Transverse colon (tissue), 4 donors: ENCODE results near the gene LGALS1. TPM values are rescaled to one million over a fixed set of nuclear protein-coding genes. Genes with fewer than 3 reads are reported as not detected.

ENCODE experiments used
- DNase-seq: peaks from one replicate; pipeline ENCODE4 v3.0.0-alpha.2; 2019
- H3K27ac ChIP-seq, 4 donors: fragments of 200-600 bp; sonication (generic); 2 replicates each; pipeline ENCODE4 v1.5.1; 2016 to 2018; ENCODE audit warnings: inconsistent platforms in 4 of 4
- H3K27me3 ChIP-seq: fragments of 200-600 bp; sonication (generic); 2 replicates; pipeline ENCODE4 v1.5.1; 2017; ENCODE audit warnings: inconsistent platforms
- H3K36me3 ChIP-seq, 4 donors: fragments of 200-600 bp; sonication (generic); 2 replicates each; pipeline ENCODE4 v1.5.1; 2017 to 2019; ENCODE audit warnings: inconsistent platforms in 4 of 4
- H3K4me1 ChIP-seq, 4 donors: fragments of 200-600 bp; sonication (generic); 2 replicates each; pipeline ENCODE4 v1.5.1; 2017 to 2020; ENCODE audit warnings: inconsistent platforms in 4 of 4
- H3K4me3 ChIP-seq, 4 donors: fragments of 200-600 bp; sonication (generic); 1 replicate in 1 of 4; 2 replicates in 3 of 4; pipeline versions ENCODE4 v1.5.1 to v1.6.1; 2017 to 2019; ENCODE audit warnings: inconsistent platforms in 4 of 4
- H3K9me3 ChIP-seq, 2 donors: fragments of 200-600 bp; sonication (generic); 2 replicates each; pipeline ENCODE4 v1.5.1; 2017 to 2019; ENCODE audit warnings: inconsistent platforms in 2 of 2
- EP300 ChIP-seq: sonication (generic); formaldehyde crosslinking; IDR thresholded peaks from one replicate; pipeline ENCODE4 v1.6.1; 2017; ENCODE audit warnings: antibody characterized with exemption, low read depth
- POLR2A ChIP-seq: fragments of 450-650 bp; IDR thresholded peaks from one replicate; pipeline ENCODE4 v1.6.1; 2016; ENCODE audit warnings: antibody characterized with exemption, mild to moderate bottlenecking, moderate library complexity
- POLR2AphosphoS5 ChIP-seq, 3 donors: sonication (generic); formaldehyde crosslinking; IDR thresholded peaks; one replicate each; pipeline ENCODE4 v1.6.1; 2016; ENCODE audit warnings: antibody characterized with exemption in 3 of 3
- WGBS, 2 donors: methylation state at CpG; one replicate each; pipeline ENCODE4 v1.1.5; 2018; ENCODE audit warnings: low coverage in 1 of 2; 5-methylcytosine and 5-hydroxymethylcytosine counted together
- in situ Hi-C, 4 donors: fragments of 200-750 bp; cut with MboI; loops; one replicate each; pipeline versions ENCODE4 v1.15.0 to v1.15.1; 2017; ENCODE audit warnings: low sequenced_read_pairs in 3 of 4, low pct_ligation_motif_present in 1 of 4, low pct_unique_long_range_greater_than_20kb in 1 of 4
- intact Hi-C: fragments of 100-400 bp; cut with DNase I; formaldehyde crosslinking; loops from one replicate; pipeline ENCODE4 v1.15.1; 2023; ENCODE audit warnings: low total_unique reads
- total RNA-seq, 4 donors: library from RNA; depleted of rRNA; stranded (reverse); fragments of >200 nt; gene quantifications; one replicate each; pipeline ENCODE4 v1.1.0, GENCODE V29; 2016
- TF ChIP-seq, protein P1 (sequence below), 5 experiments: fragments of 200-600 bp in 3 of 5; fragments of 450-650 bp in 2 of 5; sonication (generic) in 3 of 5; IDR thresholded peaks; 1 replicate in 2 of 5; 2 replicates in 3 of 5; pipeline ENCODE4 v1.5.1; 2016 to 2017; ENCODE audit warnings: antibody characterized with exemption in 5 of 5, inconsistent platforms in 3 of 5, mild to moderate bottlenecking in 2 of 5, moderate library complexity in 1 of 5

The LGALS1 gene
- total RNA-seq, 4 donors from 2014 or later, result 196 to 558 (median 224) TPM

DNA sequence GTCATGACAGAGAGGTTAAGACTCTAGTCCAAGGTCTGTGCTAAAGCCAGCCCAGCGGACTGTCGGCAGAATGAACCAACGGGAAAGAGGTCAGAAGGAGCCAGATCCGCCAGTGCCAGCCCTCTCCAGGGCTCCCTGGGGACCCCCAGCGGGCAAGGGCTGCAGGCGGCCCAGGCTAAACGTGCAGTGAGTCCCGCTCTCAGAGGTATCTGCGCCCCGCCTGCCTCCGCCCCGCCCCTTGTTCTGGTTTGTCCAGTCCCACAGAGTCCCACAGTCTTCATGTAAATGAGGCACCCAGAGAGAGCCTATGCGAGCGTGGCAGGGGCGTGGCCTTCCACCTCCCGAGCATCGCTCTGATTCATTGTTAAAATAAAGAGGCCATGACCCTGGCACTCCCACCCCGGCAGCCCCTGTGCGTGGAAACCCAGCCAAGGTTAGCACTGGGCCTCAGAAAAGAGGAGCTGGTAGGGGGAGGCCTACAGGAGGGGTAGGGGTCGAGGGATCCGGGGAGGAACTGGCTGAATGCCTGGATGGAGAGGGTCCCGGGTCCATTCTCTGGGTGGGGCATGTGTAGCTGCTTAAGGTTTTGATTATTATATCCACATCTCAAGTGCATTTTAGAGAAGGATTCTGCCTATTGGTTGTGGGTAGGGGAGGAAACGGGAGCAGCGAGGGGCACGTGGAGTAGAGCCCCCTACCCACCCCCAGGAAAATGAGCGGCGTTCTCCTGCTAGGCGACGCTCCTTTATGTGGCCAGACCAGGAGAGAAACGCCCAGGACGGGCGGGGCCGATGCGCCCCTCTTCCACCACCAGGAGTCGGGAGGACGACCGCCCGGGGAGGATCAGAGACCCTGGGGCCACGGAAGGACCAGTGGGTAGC is 21.5 kb downstream of the LGALS1 start, which contains the start of gene TRIOBP:
TSS of gene TRIOBP (plus strand) at position 392 of the 881 bp plus-strand sequence. CDS start 4,318 bp downstream, outside the sequence.
- Histone ChIP-seq H3K36me3 (peaks cover 0 to 10% (median under 1%) of the 10 kb centered on the region in 4 donors), H3K27me3 (no peaks in the 10 kb centered on the region), H3K4me1 (peaks cover 0 to 22% (median 13%) of the 10 kb centered on the region in 4 donors), H3K9me3 (no peaks in the 10 kb centered on the region), H3K27ac (peak within 1 kb of the TSS; percentile 18 to 63 (median 42)), H3K4me3 (peak within 1 kb of the TSS in 1 of 4 donors; percentile 24)
- in situ Hi-C loops, result loop anchor here in 1 of 4 donors (25.0 kb wide), 1 partner anchor 90 kb away; no protein-coding TSS in a partner anchor
- DNase-seq, result peak; percentile 95
- intact Hi-C loops, result no loop called here
- WGBS, 2 donors, result 10 to 26% methylated on average over 2 to 36 of the region's 39 CpGs
- TF ChIP-seq POLR2AphosphoS5 (IDR thresholded peaks at IDR 0.05) (peak in 1 of 3 donors; percentile 57), EP300 (no peak), POLR2A (no peak)
- TF ChIP-seq, protein P1, sequence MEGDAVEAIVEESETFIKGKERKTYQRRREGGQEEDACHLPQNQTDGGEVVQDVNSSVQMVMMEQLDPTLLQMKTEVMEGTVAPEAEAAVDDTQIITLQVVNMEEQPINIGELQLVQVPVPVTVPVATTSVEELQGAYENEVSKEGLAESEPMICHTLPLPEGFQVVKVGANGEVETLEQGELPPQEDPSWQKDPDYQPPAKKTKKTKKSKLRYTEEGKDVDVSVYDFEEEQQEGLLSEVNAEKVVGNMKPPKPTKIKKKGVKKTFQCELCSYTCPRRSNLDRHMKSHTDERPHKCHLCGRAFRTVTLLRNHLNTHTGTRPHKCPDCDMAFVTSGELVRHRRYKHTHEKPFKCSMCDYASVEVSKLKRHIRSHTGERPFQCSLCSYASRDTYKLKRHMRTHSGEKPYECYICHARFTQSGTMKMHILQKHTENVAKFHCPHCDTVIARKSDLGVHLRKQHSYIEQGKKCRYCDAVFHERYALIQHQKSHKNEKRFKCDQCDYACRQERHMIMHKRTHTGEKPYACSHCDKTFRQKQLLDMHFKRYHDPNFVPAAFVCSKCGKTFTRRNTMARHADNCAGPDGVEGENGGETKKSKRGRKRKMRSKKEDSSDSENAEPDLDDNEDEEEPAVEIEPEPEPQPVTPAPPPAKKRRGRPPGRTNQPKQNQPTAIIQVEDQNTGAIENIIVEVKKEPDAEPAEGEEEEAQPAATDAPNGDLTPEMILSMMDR (IDR thresholded peaks at IDR 0.05), result peak; percentile 42 to 74 (median 48)

- H3K4me3 ChIP-seq, result no peak overlapping the region
Measured at GRCh38 chr22:37697538-37697835, 22.1 kb downstream of the LGALS1 start.

GRCh38 chr22:37701141-37701786 is 25.8 kb downstream of the LGALS1 start:
- in situ Hi-C loops, result no loop called here
- TF ChIP-seq EP300 (no peak), POLR2A (no peak), POLR2AphosphoS5 (IDR thresholded peaks at IDR 0.05) (no peak)
- TF ChIP-seq, protein P1 (IDR thresholded peaks at IDR 0.05), result no peak
- Histone ChIP-seq H3K4me3 (no peak overlapping the region), H3K27ac (no peak overlapping the region), H3K36me3 (no peaks in the 10 kb centered on the region), H3K27me3 (no peaks in the 10 kb centered on the region), H3K4me1 (peaks cover 0 to 13% (median 6%) of the 10 kb centered on the region in 4 donors), H3K9me3 (no peaks in the 10 kb centered on the region)
- DNase-seq, result no peak
- intact Hi-C loops, result no loop called here
- WGBS, 2 donors, result 63 to 69% methylated on average over 6 to 8 of the region's 8 CpGs

More at GRCh38 chr22:37697538-37697835, 22.1 kb downstream of the LGALS1 start:
- in situ Hi-C loops, result loop anchor here in 1 of 4 donors (25.0 kb wide), 1 partner anchor 90 kb away; no protein-coding TSS in a partner anchor
- H3K4me1 ChIP-seq, result peaks cover 0 to 22% (median 13%) of the 10 kb centered on the region in 4 donors
- 68% methylated on average over 3 of the region's 3 CpGs; no CpG with 5 or more reads in 1 of the 2 donors for WGBS, 2 donors
- H3K9me3 ChIP-seq, result no peaks in the 10 kb centered on the region
- peaks cover 0 to 4% (median 0%) of the 10 kb centered on the region in 4 donors for H3K36me3 ChIP-seq
- no peak for DNase-seq
- H3K27ac ChIP-seq, result peak overlapping the region in 1 of 4 donors; percentile 17
- TF ChIP-seq, protein P1 (IDR thresholded peaks at IDR 0.05), result no peak
- TF ChIP-seq EP300, result no peak
- no peak for TF ChIP-seq POLR2A
- TF ChIP-seq POLR2AphosphoS5 (IDR thresholded peaks at IDR 0.05), result no peak
- no peaks in the 10 kb centered on the region for H3K27me3 ChIP-seq
- intact Hi-C loops, result no loop called here

- H3K4me3 ChIP-seq, result no peak overlapping the region
- in situ Hi-C loops (no loop called here), intact Hi-C loops (no loop called here)
- no peaks in the 10 kb centered on the region for H3K36me3 ChIP-seq
- H3K27ac ChIP-seq, result no peak overlapping the region
- H3K4me1 ChIP-seq, result no peaks in the 10 kb centered on the region
- WGBS, 2 donors, result 81 to 100% methylated on average over 2 to 7 of the region's 7 CpGs
- DNase-seq, result no peak
- H3K27me3 ChIP-seq, result no peaks in the 10 kb centered on the region
- TF ChIP-seq, protein P1 (IDR thresholded peaks at IDR 0.05), result no peak
- TF ChIP-seq POLR2AphosphoS5 (IDR thresholded peaks at IDR 0.05), result no peak
- TF ChIP-seq POLR2A, result no peak
- no peak for TF ChIP-seq EP300
- H3K9me3 ChIP-seq, result no peaks in the 10 kb centered on the region
Measured at GRCh38 chr22:37703906-37704305, 28.5 kb downstream of the LGALS1 start.
